A673 (cell line): Measurements from ENCODE around the gene DNAH8.

Experiments
- CTCF ChIP-seq: fragments of 300-800, 200-600 bp; sonication (generic); conservative IDR thresholded peaks from 2 replicates; pipeline ENCODE4 v1.5.1; 2017; ENCODE audit warnings: low read depth, mild to moderate bottlenecking, antibody characterized with exemption, low read length, moderate library complexity, mixed read lengths
- EZH2 ChIP-seq: fragments of 200-600 bp; sonication (generic); IDR thresholded peaks from 2 replicates; pipeline ENCODE4 v1.6.1; 2017; ENCODE audit warnings: borderline replicate concordance, low read depth, mild to moderate bottlenecking, mixed read lengths, antibody characterized with exemption, low read length; ENCODE audit not compliant: poor library complexity, severe bottlenecking

- no peak for TF ChIP-seq CTCF
- TF ChIP-seq EZH2: no peak
Measured at GRCh38 chr6:38955861-38956260, 240.8 kb downstream of the DNAH8 start.
